Sigmoid colon (tissue), 4 donors: ENCODE measurements around the gene HIVEP2.

ENCODE experiments used
- POLR2A ChIP-seq, 2 donors: fragments of 450-650 bp; IDR thresholded peaks; one replicate each; pipeline ENCODE4 v1.6.1; 2016; ENCODE audit warnings: antibody characterized with exemption in 2 of 2, mild to moderate bottlenecking in 2 of 2, moderate library complexity in 2 of 2
- POLR2AphosphoS5 ChIP-seq, 4 donors: sonication (generic); formaldehyde crosslinking; IDR thresholded peaks; one replicate each; pipeline ENCODE4 v1.6.1; 2017; ENCODE audit warnings: antibody characterized with exemption in 4 of 4
- TF ChIP-seq, protein P1 (sequence below), 4 experiments: fragments of 450-650 bp in 3 of 4; fragments of 200-600 bp in 1 of 4; IDR thresholded peaks; one replicate each; pipeline ENCODE4 v1.5.1; 2016 to 2019; ENCODE audit warnings: antibody characterized with exemption in 4 of 4, mild to moderate bottlenecking in 3 of 4, moderate library complexity in 2 of 4

DNA sequence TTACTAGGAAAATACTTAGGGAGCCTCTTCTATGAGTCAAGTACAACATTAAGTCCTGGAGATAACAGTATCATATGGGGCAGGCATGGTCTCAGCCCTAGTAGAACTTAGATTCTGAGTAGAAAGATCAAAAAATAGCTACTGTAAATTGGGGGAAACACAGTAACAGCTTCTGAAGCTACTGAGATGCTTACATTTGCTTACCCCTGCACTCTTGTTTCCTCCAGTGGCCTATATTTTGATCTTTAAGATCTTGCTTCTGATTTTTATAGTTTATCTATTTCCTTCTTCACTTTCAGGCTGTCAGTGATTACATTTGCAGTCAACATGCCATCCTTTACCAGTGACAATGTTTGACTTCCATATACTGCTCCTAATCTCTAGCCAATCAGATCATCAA, 35.3 kb downstream of the HIVEP2 start:
- TF ChIP-seq, protein P1, sequence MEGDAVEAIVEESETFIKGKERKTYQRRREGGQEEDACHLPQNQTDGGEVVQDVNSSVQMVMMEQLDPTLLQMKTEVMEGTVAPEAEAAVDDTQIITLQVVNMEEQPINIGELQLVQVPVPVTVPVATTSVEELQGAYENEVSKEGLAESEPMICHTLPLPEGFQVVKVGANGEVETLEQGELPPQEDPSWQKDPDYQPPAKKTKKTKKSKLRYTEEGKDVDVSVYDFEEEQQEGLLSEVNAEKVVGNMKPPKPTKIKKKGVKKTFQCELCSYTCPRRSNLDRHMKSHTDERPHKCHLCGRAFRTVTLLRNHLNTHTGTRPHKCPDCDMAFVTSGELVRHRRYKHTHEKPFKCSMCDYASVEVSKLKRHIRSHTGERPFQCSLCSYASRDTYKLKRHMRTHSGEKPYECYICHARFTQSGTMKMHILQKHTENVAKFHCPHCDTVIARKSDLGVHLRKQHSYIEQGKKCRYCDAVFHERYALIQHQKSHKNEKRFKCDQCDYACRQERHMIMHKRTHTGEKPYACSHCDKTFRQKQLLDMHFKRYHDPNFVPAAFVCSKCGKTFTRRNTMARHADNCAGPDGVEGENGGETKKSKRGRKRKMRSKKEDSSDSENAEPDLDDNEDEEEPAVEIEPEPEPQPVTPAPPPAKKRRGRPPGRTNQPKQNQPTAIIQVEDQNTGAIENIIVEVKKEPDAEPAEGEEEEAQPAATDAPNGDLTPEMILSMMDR (IDR thresholded peaks at IDR 0.05), result no peak
- TF ChIP-seq POLR2AphosphoS5 (IDR thresholded peaks at IDR 0.05), result no peak
- TF ChIP-seq POLR2A (IDR thresholded peaks at IDR 0.05), result no peak
